Femur (tissue), 1 donor: ENCODE data around the gene POU2F1.

Source experiments
- DNase-seq: peaks from one replicate; pipeline ENCODE4 v3.0.0-alpha.2; 2017

Gene POU2F1

GRCh38 chr1:167325151-167325550, 104.5 kb downstream of the POU2F1 start:
- DNase-seq: no peak

DNA sequence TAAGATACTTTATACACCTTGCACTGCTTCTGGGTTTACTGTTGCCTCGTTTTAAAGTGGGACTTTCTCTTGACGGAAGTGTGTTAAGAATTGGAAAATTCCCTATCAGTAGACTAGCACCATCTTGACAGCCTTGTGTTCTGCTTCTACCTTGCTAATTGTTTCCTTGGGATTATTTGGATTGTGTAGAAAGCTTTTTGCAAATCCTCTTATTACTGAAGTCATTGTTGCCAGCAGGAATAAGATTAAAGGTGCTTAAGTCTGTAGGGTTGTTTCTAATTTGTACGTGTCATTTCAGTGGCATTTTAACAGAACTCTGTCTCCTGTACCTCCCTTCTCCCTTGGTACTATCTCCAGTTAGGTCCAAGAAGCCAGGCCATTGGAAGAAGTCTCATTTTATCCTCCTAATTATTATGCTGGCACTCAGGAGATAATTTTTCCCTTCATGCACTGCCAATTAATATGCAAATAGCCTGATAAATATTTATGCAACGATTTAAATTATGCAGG, 107.7 kb downstream of the POU2F1 start:
- no peak for DNase-seq

DNA sequence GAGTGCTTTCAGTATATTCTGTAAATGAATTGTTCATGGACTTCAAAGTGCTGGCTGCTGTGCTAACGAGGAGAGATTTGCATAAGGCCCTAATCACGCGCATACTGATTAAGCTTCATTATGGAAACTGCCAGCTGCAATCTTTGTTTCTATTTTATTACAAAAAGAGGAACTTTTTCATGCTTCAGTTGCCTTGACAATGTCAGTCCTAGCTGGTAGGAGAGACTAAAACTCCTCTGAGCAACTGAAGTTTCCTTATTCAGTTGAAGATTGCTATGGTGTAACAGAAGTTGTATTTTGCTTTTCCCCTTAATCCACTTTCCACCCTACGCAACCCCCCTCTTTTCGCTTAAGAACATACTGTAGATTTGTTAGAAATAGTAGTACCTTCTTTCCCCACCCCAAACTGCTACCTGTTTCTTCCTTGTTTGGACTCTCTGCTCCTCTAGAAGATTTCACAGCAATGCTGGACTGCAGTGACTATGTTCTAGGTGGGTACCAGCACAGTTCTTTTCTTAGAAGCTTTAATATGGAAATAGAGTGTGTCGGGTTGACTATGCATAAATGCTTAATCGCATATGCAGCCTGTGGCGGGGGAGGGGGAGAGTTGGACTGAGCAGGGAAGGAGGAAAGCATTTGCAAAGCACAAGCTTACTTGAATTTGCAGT, 108.3 kb downstream of the POU2F1 start:
- peak; percentile 45 for DNase-seq

DNA sequence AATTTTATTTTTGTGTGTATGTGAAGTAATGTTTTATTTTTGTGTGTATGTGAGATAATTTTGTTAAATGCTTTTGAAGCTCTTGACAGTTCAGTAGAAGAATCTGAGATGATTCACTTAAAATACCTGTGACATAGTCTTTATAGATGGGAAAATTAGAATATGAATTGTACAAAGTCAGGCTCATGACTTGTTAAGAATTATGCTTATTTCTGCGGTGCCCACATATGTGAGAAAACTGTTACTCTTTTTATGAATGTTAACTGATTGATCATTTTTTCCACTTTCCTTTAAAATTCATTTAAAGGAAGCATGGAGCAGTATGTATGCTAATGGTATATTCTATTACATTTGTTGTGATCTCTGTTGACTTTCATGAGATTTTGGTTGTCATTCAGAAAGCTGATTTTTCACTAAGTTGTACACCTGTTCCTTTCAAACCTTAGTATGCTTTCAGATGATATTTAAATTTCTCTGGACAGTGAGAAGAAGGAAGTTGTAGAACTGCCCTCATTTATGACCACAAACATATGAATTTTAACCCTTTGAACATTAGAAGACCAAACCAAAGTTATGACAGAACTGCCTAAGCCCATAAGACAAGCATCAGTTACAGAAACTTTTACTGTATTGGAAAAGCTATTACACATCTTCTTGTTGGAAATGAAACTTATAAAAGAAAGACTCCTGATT, 110.1 kb downstream of the POU2F1 start:
- no peak for DNase-seq

DNA sequence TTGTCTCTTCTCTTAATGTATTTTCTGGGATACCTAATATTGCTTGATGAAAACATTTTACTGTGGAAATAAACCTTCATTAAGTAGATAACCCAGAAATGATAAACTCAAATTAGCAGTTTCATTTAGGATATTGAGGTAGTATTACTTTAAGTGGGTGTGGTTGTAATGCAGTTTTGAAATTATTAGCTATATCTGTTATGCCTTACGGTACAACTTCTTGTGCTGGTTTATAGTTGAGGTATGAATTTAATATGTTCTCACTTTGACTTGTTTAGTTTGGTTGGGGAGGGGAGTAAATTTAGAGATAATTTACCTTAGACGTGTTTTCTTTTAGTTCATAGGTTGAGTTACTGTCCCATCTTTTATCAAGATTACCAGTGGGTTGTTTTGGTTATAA, 111.0 kb downstream of the POU2F1 start:
- no peak for DNase-seq

- DNase-seq: no peak
These were observed 111.8 kb downstream of the POU2F1 start for GRCh38 chr1:167332503-167332902.

DNA sequence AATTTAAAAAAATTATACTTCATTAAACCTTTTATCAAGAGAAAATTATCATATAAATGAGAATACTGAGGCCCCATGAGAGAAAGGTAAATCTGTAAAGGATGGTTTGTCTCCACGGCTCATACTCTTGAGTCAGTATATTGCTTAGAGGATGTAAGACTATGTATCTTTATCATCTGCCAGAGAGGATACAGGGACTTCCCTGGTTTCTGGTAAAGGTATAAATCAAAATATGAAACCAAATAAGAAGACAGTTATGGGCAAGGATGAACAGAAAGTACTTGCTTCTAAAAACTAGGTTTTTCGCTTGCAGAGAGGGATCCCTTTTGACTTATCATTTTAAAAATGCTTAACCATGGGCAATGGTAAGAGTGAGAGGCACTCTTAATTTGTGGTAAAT, 112.4 kb downstream of the POU2F1 start:
- DNase-seq: no peak

- no peak for DNase-seq
These were observed 113.0 kb downstream of the POU2F1 start for GRCh38 chr1:167333703-167334102.

- no peak for DNase-seq
These were observed 118.7 kb downstream of the POU2F1 start for GRCh38 chr1:167339405-167339804.

DNA sequence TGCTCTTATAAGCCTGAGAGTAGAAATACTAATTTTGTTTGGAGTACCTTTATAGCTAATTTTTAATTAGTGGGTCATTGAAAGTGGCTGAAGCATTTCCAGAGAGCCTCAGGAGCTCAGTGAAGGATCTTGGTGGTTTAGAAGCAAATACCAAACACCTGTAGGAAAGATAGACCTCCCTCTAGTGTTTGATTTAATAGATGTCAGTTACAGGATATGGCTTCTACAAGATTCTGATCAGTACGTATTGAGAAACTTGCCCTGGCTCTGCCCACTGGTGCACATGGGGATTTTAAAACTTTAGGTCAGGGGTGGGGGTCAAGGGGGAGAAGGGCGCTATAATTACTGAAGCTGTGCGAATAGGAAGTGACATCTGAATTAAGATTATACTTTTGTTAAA, 122.2 kb downstream of the POU2F1 start:
- no peak for DNase-seq

DNA sequence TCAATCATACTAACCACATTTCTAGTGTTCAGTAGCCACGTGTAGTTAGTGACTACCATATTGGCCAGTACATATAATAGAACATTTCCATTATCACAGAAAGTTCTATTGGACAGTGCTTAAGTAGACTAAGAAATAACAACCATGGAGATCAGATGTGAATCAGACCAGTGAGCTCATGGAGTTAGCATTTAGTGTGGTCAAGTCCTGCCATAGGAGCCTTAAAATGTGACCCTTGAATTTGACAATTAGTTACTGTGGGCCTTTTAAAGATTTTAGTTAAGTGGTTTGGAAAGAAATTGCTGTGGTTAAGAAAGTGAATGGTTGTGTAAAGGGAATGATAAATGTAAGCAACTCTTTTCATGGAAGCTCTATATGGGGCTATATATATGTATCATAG, 123.4 kb downstream of the POU2F1 start:
- DNase-seq: no peak

- no peak for DNase-seq
These were observed 124.1 kb downstream of the POU2F1 start for GRCh38 chr1:167344615-167345385.

GRCh38 chr1:167345386-167345733, 124.7 kb downstream of the POU2F1 start:
- DNase-seq: no peak

DNA sequence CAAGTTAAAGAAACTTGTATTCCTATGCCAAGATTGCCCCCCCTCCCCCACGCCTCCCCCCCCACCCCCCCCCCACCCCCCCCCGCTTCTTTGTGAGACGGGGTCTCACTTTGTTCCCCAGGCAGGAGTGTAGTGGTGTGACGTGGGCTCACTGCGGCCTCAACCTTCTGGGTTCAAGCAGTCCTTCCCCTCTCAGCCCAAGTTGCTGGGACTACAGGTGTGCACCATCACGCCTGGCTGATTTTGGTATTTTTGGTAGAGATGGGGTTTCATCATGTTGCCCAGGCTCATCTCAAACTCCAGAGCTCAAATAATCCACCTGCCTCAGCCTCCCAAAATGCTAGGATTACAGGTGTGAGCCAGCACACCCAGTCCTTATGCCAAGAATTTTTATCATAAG, 136.6 kb downstream of the POU2F1 start:
- DNase-seq: no peak

DNA sequence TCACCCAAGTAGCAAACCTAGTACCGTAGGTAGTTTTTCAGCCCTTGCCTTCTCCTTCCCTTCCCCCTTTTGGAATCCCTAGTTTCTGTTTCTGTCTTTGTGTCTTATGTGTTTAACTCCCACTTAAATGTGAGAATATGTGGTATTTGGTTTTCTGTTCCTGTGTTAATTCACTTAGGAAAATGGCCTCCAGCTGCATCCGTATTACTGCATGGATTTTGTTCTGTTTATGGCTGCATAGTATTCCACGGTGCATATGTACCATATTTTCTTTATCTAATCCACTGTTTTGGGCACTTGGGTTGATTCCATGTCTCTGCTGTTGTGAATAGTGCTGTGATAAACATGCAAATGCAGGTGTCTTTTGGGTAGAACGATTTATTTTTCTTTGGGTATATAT, 138.6 kb downstream of the POU2F1 start:
- no peak for DNase-seq

GRCh38 chr1:167360120-167360519, 139.4 kb downstream of the POU2F1 start:
- no peak for DNase-seq

GRCh38 chr1:167362638-167363037, 142.0 kb downstream of the POU2F1 start:
- DNase-seq: no peak

DNA sequence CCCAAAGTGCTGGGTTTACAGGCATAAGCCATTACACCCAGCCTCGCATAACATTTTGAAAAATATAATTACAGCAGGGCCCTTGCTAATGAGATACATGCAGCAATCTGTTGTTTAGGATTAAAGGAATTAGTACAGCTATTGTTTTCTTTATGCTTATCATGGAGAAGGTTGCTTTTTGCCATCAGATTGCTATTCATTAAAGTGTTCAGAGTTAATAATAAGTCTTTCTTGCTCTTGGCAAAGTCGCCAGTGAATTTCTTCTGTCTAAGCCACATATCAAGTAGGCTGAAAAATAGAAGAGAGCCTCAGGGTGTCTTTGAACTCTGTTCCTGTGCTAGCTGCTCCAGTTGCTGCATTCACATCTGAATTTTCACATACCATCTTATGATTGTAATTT, 144.1 kb downstream of the POU2F1 start:
- no peak for DNase-seq

GRCh38 chr1:167365360-167365759, 144.7 kb downstream of the POU2F1 start:
- no peak for DNase-seq

DNA sequence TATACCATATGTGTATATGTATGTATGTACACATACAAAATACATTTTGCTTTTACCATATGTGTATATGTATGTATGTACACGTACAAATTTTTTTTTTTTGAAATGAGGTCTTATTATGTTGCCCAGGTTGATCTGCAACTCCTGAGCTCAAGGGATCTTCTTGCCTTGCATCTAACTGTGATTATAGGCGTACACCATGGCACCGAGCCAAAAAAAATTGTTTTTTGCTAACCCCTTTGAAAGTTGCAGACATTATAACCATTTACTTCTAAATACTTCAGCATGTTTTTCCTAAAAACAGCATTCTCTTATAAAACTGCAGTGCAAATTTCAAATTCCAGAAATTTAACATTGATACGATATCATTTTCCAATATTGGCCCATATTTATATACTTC, 147.0 kb downstream of the POU2F1 start:
- DNase-seq: no peak

GRCh38 chr1:167369175-167369574, 148.5 kb downstream of the POU2F1 start:
- DNase-seq: no peak

DNA sequence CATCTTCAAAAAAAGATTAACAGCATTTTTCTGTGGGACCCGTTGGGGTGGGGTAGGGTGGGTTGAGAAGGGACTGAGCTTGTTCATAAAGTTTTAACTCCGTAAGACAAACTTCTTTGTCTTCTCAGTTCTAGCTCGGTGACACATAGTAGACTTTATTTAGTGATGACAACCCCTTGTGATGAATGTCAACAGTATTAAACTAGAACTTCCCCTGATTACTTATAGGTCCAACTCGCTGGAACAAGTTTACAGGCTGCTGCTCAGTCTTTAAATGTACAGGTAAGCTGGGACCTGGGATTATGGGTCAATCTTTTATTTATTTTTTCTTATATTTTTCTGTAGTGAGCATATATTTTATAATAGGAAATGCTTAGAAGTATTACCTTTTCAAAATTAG, 149.2 kb downstream of the POU2F1 start:
- no peak for DNase-seq

GRCh38 chr1:167371030-167371429, 150.3 kb downstream of the POU2F1 start:
- DNase-seq: no peak

GRCh38 chr1:167373398-167373797, 152.7 kb downstream of the POU2F1 start:
- DNase-seq: no peak
